ENCODE results near the gene PTPRK. TPM values are rescaled to one million over a fixed set of nuclear protein-coding genes. Genes with fewer than 3 reads are reported as not detected.

Gene PTPRK
- total RNA-seq, 2 experiments from 2014 or later = 7.9 to 9.1 TPM

GRCh38 chr6:128121610-128122009 lies 398.8 kb downstream of the PTPRK start:
- CTCF ChIA-PET = interaction anchor here (1.3 kb wide), 1 partner anchor 9 kb away, joined by 3 read pairs; no protein-coding TSS in a partner anchor

GRCh38 chr6:128121190-128121589 lies 399.2 kb downstream of the PTPRK start:
- ChIA-PET CTCF (interaction anchor here (1.3 kb wide), 1 partner anchor 9 kb away, joined by 3 read pairs; no protein-coding TSS in a partner anchor), POLR2A (no interaction called here)

More at GRCh38 chr6:128121610-128122009, 398.8 kb downstream of the PTPRK start:
- POLR2A ChIA-PET = no interaction called here

- CTCF ChIA-PET = no interaction called here
- POLR2A ChIA-PET = no interaction called here
Measured at GRCh38 chr6:128118401-128118800, 402.0 kb downstream of the PTPRK start.

- POLR2A ChIA-PET = no interaction called here
- CTCF ChIA-PET = no interaction called here
Measured at GRCh38 chr6:128117916-128118315, 402.5 kb downstream of the PTPRK start.

- POLR2A ChIA-PET = no interaction called here
- CTCF ChIA-PET = no interaction called here
Measured at GRCh38 chr6:128114164-128114563, 406.2 kb downstream of the PTPRK start.

- CTCF ChIA-PET = no interaction called here
Measured at GRCh38 chr6:128112494-128112893, 407.9 kb downstream of the PTPRK start.

GRCh38 chr6:128111096-128111495 lies 409.3 kb downstream of the PTPRK start:
- CTCF ChIA-PET = no interaction called here
- POLR2A ChIA-PET = no interaction called here

More at GRCh38 chr6:128112494-128112893, 407.9 kb downstream of the PTPRK start:
- POLR2A ChIA-PET = no interaction called here

GRCh38 chr6:128107682-128108081 lies 412.7 kb downstream of the PTPRK start:
- POLR2A ChIA-PET = no interaction called here
- CTCF ChIA-PET = no interaction called here

GRCh38 chr6:128099571-128100197 lies 420.7 kb downstream of the PTPRK start:
- ChIA-PET CTCF (no interaction called here), POLR2A (no interaction called here)

GRCh38 chr6:128098000-128098581 lies 422.3 kb downstream of the PTPRK start:
- ChIA-PET POLR2A (no interaction called here), CTCF (no interaction called here)

- CTCF ChIA-PET = no interaction called here
- POLR2A ChIA-PET = interaction anchor here (0.6 kb wide), 1 partner anchor 9 kb away, joined by 4 read pairs; no protein-coding TSS in a partner anchor
Measured at GRCh38 chr6:128097009-128097408, 423.4 kb downstream of the PTPRK start.

GRCh38 chr6:128095362-128095761 lies 425.0 kb downstream of the PTPRK start:
- CTCF ChIA-PET = no interaction called here
- POLR2A ChIA-PET = interaction anchor here (0.6 kb wide), 1 partner anchor 187 kb away, joined by 3 read pairs; no protein-coding TSS in a partner anchor

- ChIA-PET CTCF (no interaction called here), POLR2A (no interaction called here)
Measured at GRCh38 chr6:128079021-128079420, 441.4 kb downstream of the PTPRK start.

GRCh38 chr6:128078276-128078675 lies 442.1 kb downstream of the PTPRK start:
- ChIA-PET CTCF (no interaction called here), POLR2A (no interaction called here)

- ChIA-PET POLR2A (no interaction called here), CTCF (no interaction called here)
Measured at GRCh38 chr6:128076843-128077242, 443.6 kb downstream of the PTPRK start.

- ChIA-PET CTCF (no interaction called here), POLR2A (no interaction called here)
Measured at GRCh38 chr6:128074567-128074966, 445.8 kb downstream of the PTPRK start.

GRCh38 chr6:128073389-128073788 lies 447.0 kb downstream of the PTPRK start:
- ChIA-PET POLR2A (no interaction called here), CTCF (no interaction called here)

- ChIA-PET CTCF (no interaction called here), POLR2A (no interaction called here)
Measured at GRCh38 chr6:128071212-128071611, 449.2 kb downstream of the PTPRK start.

GRCh38 chr6:128070406-128070805 lies 450.0 kb downstream of the PTPRK start:
- CTCF ChIA-PET = no interaction called here
- POLR2A ChIA-PET = no interaction called here

- ChIA-PET POLR2A (no interaction called here), CTCF (no interaction called here)
Measured at GRCh38 chr6:128069188-128069587, 451.2 kb downstream of the PTPRK start.

- POLR2A ChIA-PET = no interaction called here
- CTCF ChIA-PET = no interaction called here
Measured at GRCh38 chr6:128068119-128068479, 452.3 kb downstream of the PTPRK start.
